ENCODE measurements around the gene SMO. TPM values are rescaled to one million over a fixed set of nuclear protein-coding genes. Genes with fewer than 3 reads are reported as not detected.
A peak's percentile ranks its signal among the peaks of the same experiment; 100 is the strongest.

Gene SMO
- total and polyA plus RNA-seq, 9 of the 15 experiments (the other 6 are each of a cell fraction or from before 2014, with no cell fraction given): 0.05 to 0.13 (median 0.10) TPM; not detected in 5

- TF ChIP-seq MYC (IDR thresholded peaks at IDR 0.05; ENCODE audit: low read depth, low read length): peak; percentile 25; the same call in 1 of the 2 replicates
- no peak for TF ChIP-seq MYC (CRISPR knock-in tag; IDR thresholded peaks at IDR 0.05; ENCODE audit: borderline replicate concordance, low read depth)
- peak; percentile 36 for TF ChIP-seq RBBP5 (IDR thresholded peaks at IDR 0.05; ENCODE audit: borderline replicate concordance, insufficient read depth, low read length, poor library complexity, severe bottlenecking)
- TF ChIP-seq SNIP1 (IDR thresholded peaks at IDR 0.05; ENCODE audit: low read depth): no peak
- no peak for TF ChIP-seq U2AF1 (optimal IDR thresholded peaks at IDR 0.05; ENCODE audit: low read depth, low read length)
- peak; percentile 69 for TF ChIP-seq POLR2G (IDR thresholded peaks at IDR 0.05; ENCODE audit: low read depth, low read length)
- TF ChIP-seq, protein P1, sequence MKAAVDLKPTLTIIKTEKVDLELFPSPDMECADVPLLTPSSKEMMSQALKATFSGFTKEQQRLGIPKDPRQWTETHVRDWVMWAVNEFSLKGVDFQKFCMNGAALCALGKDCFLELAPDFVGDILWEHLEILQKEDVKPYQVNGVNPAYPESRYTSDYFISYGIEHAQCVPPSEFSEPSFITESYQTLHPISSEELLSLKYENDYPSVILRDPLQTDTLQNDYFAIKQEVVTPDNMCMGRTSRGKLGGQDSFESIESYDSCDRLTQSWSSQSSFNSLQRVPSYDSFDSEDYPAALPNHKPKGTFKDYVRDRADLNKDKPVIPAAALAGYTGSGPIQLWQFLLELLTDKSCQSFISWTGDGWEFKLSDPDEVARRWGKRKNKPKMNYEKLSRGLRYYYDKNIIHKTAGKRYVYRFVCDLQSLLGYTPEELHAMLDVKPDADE (conservative IDR thresholded peaks at IDR 0.05; ENCODE audit: control insufficient read depth, low read depth, low read length): 0 out of 2 replicates have a peak, but pooled peaks have one; percentile 5
- TF ChIP-seq CREBBP (IDR thresholded peaks at IDR 0.05; ENCODE audit: low read depth, low read length): no peak
- peak; percentile 29; the same call in 1 of the 2 replicates for TF ChIP-seq PHF8 (IDR thresholded peaks at IDR 0.05; ENCODE audit: borderline replicate concordance, low read length)
- no peak for TF ChIP-seq CCNT2 (IDR thresholded peaks at IDR 0.05; ENCODE audit: borderline replicate concordance, extremely low read depth, insufficient read length, low read depth, low read length)
- TF ChIP-seq RUNX1 (IDR thresholded peaks at IDR 0.05; ENCODE audit: low read depth): no peak
- TF ChIP-seq ASH1L (IDR thresholded peaks at IDR 0.05; ENCODE audit: borderline replicate concordance, low read depth, partially characterized antibody): no peak
- peak; percentile 70 for TF ChIP-seq SMAD4 (CRISPR knock-in tag; conservative IDR thresholded peaks at IDR 0.05)
- TF ChIP-seq, protein P2, sequence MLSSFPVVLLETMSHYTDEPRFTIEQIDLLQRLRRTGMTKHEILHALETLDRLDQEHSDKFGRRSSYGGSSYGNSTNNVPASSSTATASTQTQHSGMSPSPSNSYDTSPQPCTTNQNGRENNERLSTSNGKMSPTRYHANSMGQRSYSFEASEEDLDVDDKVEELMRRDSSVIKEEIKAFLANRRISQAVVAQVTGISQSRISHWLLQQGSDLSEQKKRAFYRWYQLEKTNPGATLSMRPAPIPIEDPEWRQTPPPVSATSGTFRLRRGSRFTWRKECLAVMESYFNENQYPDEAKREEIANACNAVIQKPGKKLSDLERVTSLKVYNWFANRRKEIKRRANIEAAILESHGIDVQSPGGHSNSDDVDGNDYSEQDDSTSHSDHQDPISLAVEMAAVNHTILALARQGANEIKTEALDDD (IDR thresholded peaks at IDR 0.05): no peak
- no peak for TF ChIP-seq FUS (optimal IDR thresholded peaks at IDR 0.05; ENCODE audit: low read depth, low read length)
- TF ChIP-seq ZNF57 (CRISPR knock-in tag; IDR thresholded peaks at IDR 0.05): no peak
- TF ChIP-seq SNAPC5 (CRISPR knock-in tag; IDR thresholded peaks at IDR 0.05): no peak
- TF ChIP-seq ZNF444 (CRISPR knock-in tag; IDR thresholded peaks at IDR 0.05): no peak
- TF ChIP-seq HMGN3 (IDR thresholded peaks at IDR 0.05; ENCODE audit: borderline replicate concordance, extremely low read depth, insufficient read length, low read depth, low read length): peak; percentile 52
- no peak for TF ChIP-seq KAT8 (IDR thresholded peaks at IDR 0.05; ENCODE audit: low read depth)
- TF ChIP-seq ZC3H11A (IDR thresholded peaks at IDR 0.05; ENCODE audit: low read depth, low read length): no peak
- TF ChIP-seq RBM17 (IDR thresholded peaks at IDR 0.05; ENCODE audit: borderline replicate concordance, low read depth, low read length): no peak
- TF ChIP-seq, protein P3, sequence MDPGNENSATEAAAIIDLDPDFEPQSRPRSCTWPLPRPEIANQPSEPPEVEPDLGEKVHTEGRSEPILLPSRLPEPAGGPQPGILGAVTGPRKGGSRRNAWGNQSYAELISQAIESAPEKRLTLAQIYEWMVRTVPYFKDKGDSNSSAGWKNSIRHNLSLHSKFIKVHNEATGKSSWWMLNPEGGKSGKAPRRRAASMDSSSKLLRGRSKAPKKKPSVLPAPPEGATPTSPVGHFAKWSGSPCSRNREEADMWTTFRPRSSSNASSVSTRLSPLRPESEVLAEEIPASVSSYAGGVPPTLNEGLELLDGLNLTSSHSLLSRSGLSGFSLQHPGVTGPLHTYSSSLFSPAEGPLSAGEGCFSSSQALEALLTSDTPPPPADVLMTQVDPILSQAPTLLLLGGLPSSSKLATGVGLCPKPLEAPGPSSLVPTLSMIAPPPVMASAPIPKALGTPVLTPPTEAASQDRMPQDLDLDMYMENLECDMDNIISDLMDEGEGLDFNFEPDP (CRISPR knock-in tag; IDR thresholded peaks at IDR 0.05): no peak
- no peak for TF ChIP-seq NR2C2 (CRISPR knock-in tag; IDR thresholded peaks at IDR 0.05)
- no peak for TF ChIP-seq NR2C2 (tag; IDR thresholded peaks at IDR 0.05)
- no peak for TF ChIP-seq DDX20 (tag; IDR thresholded peaks at IDR 0.05; ENCODE audit: low read depth)
Observed at GRCh38 chr7:129169171-129169671, 19.2 kb upstream of the SMO start (continued).

Measured in K562 (cell line).